NCI-H2107 treated with DMSO at 0.1 percent for 48 hours (cell line): ENCODE results near the gene PMFBP1.
"Not testable (repeated sequence)": the region's sequence is repeated elsewhere in the genome, so short reads cannot be mapped to it uniquely, and the experiment has no call there.

Experiments used
- DNase-seq: peaks from one replicate; lab custom pipeline; 2025; ENCODE audit not compliant: unreplicated experiment; lab: John Stamatoyannopoulos, UW

PMFBP1 gene

DNA sequence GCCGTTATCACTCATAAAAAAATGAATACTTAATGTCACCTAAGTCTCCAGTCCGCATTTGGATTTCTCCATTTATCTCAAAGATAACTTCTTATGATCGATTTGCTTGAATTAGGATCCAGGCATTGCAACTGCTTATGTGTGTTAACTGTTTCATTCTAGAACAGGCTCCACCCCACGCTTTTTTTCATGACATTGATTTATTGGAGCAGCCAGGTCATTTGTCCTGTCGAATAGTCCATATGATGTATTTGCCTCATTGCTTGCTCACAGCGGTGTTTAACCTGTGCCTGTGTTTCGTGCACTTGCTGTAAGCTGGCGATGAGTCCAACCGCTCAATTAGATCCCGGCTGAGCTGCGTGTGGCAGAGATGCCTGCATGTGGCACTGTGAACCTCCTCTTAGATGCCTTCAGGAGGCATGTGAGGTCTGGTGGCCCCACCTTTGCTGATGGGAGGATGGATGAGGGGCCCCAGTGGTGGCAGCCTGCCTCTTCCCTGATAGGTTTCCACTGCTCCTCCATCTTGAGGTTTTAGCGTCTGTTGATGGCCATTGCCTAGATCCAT lies 61.9 kb downstream of the PMFBP1 start:
- DNase-seq: no peak

GRCh38 chr16:72109300-72109699 lies 62.7 kb downstream of the PMFBP1 start:
- DNase-seq: no peak

DNA sequence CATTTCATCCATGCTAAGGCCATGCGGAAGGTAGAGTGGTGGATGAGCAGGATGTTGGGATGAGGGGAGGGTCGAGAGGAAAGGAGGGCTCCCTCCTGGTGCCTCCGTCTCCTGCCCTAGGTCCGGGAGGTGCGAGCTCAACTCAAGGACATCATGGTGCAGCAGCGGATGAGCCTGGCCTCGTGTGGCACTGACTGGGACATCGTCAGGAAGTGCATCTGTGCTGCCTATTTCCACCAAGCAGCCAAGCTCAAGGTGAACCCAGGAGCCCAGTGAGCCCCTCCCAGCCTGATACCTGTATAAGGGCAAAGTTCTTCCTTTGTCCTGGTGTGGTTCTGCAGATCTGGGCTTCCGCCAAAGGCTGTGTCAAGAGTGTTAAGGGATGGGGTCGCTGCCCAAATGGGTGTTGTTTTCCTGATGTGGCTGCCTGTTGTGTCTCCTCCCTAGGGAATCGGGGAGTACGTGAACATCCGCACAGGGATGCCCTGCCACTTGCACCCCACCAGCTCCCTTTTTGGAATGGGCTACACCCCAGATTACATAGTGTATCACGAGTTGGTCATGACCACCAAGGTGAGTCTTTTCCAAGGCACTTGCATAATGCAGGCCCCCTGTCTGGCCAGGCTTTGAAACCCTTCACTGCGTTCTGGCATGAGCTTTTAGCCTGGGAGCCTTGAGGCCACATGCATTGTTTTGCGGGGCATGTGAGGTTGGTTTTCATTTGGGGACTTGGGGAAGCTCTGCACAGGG lies 63.4 kb downstream of the PMFBP1 start:
- no peak for DNase-seq

DNA sequence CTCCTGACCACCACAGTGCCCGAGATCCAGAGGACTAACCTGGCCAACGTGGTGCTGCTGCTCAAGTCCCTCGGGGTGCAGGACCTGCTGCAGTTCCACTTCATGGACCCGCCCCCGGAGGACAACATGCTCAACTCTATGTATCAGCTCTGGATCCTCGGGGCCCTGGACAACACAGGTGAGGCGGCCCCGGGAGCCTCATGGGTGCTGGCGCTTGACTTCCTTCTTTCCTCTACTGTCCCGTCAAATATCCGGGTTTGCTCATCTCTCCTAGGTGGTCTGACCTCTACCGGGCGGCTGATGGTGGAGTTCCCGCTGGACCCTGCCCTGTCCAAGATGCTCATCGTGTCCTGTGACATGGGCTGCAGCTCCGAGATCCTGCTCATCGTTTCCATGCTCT lies 64.6 kb downstream of the PMFBP1 start:
- no peak for DNase-seq

GRCh38 chr16:72105978-72106377 lies 66.0 kb downstream of the PMFBP1 start:
- DNase-seq: no peak

DNA sequence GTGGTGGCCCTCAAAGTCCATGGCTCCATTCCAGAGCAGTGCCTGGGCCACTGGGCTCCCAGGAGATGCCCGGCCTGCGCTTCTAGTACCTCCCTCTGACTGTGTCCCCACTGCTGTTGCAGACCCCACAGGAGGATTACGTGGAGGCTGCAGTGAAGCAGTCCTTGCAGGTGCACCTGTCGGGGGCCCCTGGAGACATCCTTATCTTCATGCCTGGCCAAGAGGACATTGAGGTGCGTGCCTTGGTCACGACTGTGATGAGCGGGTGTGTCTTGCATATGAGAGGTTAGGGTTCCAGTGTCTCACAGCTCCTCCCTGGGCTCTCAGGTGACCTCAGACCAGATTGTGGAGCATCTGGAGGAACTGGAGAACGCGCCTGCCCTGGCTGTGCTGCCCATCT lies 67.0 kb downstream of the PMFBP1 start:
- DNase-seq: no peak

DNA sequence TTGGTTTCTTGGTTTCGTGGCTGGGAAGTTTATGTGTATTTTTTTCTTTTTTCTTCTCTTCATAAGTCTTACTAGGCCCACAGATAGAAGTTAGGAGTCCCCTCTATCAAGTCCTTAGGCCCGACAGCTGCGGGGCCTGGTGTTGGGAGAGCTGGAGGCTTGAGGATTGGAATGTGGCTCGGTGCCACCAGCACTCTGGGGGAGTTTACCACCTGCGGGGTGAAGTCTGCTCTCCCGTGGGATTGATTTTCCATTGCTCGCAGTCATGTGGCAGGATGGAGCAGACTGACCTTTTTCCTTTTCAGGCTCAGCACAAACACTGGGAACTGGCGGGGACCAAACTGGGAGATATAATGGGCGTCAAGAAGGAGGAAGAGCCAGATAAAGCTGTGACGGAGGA lies 70.8 kb downstream of the PMFBP1 start:
- no peak for DNase-seq

DNA sequence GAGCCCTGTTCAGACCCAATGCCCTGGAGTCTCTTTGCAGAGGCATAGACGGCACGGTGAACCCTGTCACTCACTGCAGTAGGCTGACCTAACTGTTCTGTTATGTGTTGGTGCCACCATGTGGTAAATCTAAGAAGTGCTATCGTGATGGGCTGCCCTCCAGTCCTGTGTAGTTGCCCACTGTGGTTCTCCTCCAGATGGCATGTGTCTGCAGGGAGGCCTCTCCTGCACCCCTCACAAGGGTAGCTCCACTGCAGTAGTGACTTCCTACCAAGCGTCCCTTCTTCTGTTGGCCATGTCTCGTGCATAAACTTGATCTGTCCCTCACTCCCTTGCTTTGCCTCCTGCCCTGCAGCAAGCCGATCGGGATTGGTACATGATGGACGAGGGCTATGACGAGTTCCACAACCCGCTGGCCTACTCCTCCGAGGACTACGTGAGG lies 72.6 kb downstream of the PMFBP1 start:
- peak; percentile 27 for DNase-seq

- DNase-seq: no peak
These were observed 73.0 kb downstream of the PMFBP1 start for GRCh38 chr16:72098936-72099335.

GRCh38 chr16:72094266-72094610 lies 77.7 kb downstream of the PMFBP1 start:
- no peak for DNase-seq

DNA sequence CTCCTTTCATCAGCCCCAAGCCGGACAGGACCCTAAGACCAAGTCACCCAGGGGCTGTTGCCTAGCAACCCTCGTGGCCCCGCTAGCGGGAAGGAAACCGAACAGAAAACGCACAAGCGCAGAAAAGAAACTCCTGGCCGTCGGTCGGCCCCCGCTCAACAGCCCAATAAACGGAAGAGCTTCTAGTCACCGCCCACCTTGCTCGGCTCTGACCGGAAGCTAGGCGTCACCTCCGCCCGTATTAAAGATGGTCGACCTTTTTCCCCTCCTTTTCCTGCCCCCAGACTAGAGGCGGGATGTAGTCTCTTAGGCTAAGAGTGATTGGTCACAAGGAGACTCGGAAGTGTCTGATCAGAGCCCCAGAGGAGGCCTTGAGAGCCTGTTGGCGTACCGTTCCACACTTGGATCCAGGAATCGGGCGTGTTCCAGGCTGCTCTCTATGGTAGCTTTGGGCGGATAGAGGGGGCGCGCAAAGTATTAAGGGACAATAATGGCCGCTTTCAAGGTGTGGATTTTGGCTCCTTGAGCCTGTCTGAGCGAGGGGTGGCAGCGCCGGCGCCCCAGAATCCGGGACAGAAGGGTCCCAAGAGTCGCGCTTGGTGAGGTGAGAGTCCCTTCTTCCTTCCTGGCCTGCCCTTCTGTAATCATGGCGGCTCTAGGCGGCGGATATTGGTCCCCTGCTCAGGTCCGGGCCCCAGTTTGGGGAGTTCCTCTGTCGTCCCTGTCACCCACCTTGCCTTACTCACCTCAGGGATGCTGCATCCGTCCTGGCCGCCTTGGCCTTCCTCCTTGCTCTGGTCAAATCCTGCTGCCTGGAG lies 78.3 kb downstream of the PMFBP1 start, which contains the start of the genes DHX38 and TXNL4B:
DHX38 (plus strand) TSS at position 400 of the 818 bp plus-strand sequence. CDS start 2,311 bp downstream, outside the sequence.
TXNL4B (minus strand) TSS at position 173 of the 818 bp plus-strand sequence. CDS start 2,871 bp downstream, outside the sequence.
- DNase-seq: peak; percentile 98

DNA sequence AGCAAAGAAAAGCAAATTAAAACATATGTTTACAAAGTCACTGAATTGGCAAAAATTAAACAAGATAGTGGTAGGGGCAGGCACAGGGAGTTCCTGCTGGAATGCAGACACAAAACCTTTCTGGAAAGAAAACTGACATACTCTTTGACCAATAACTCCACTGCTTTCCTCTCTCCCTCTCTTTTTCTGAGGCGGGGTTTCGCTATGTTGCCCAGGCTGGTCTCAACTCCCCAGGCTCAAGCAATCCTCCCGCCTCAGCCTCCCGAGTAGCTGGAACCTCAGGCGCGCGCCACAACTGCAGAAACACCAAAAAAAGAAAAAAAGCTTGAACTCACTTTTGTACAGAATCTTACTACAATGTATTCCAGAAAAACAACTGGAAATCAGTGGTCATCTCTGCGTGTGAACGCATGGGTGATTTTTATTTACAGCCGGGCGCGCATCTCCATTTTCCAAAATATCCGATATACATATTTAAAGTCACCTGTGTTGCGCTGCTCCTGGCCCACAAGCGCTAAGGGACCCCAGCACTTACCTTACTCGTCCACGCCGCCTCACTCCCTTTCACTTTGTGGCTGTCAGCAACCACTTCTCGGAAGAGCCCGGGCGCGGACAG lies 79.0 kb downstream of the PMFBP1 start:
- DNase-seq: no peak

DNA sequence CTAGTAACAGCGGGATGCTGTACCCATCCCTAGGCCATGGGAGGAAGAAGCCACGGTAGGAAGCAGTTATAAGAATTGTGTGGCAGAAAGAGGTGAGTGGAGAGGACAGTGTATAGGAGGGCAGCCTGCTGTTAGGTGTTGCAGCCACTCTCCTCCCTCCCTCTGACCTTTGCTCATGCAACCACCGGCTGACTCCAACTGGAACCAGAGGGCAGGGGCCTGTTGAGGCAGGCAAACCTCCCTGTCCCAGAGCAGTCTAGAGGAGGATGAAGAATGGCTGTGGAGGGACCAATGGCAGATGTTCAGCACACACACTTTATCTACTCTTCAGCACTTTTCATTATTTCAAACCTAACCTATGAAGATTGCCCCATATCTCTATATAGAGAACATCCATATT lies 80.7 kb downstream of the PMFBP1 start:
- DNase-seq: no peak

DNA sequence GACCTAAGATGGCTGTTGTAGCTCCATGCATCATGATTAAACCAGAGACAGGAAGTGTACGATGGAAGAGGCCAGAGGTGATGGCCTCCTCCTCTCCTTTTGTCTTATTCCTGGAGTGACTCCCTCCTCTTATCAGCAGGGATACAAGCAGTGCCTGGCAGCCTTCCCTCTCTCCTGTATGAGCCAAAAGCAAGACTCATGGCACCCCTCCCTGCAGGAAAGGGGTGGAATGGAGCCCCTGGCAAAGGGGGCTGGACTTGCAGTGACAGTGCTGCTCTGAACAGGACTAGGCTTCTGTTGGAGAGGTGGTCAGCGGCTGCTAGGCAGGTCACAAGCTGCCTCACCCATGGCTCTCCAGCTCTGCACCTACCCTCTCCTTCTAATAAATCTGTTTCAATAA lies 87.0 kb downstream of the PMFBP1 start:
- DNase-seq: no peak

- no peak for DNase-seq
These were observed 87.5 kb downstream of the PMFBP1 start for GRCh38 chr16:72084445-72084844.

GRCh38 chr16:72083778-72084404 lies 88.1 kb downstream of the PMFBP1 start:
- DNase-seq: no peak

DNA sequence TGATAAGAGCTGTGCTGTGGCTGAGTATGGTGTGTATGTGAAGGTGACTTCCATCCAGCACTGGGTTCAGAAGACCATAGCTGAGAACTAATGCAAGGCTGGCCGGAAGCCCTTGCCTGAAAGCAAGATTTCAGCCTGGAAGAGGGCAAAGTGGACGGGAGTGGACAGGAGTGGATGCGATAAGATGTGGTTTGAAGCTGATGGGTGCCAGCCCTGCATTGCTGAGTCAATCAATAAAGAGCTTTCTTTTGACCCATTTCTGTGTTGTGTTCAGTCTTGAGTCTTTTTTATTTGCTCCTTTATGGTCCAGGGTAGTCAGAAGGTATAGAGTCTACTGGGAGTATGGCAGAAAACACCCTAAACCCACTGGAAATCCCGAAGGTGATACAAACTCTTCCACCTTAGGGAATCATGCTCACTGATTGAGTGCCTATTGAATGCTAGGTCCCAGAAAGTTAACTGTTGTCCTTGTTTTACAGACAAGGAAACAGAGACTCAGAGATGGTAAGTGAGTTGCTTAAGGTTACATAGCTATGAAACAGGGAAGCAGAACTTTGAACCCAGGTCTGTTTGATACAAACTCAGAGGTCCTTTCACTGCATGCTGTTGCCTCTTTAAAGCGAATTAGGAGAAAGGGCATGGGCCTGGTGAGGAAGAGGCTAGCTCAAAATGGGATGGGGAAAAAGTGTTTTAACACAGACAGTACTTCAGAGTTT lies 94.8 kb downstream of the PMFBP1 start:
- not testable (repeated sequence) for DNase-seq

DNA sequence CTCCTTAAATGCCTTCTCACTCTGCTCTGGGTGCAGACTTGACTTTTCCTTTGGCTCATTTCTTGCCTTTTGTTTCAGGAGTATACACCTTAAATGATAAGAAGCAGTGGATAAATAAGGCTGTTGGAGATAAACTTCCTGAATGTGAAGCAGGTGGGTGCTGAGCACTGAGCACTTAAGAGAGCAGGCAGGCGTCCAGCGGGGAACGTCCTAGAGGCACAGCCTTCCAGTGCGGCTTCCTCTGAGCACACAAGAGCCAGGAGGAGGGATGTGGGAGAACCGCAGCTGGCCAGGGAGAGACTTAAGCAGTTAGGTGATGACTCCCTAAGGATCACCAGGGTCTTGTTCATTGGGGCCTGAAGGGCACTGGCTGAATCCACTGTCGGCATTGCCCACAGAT lies 96.9 kb downstream of the PMFBP1 start:
- not testable (repeated sequence) for DNase-seq

DNA sequence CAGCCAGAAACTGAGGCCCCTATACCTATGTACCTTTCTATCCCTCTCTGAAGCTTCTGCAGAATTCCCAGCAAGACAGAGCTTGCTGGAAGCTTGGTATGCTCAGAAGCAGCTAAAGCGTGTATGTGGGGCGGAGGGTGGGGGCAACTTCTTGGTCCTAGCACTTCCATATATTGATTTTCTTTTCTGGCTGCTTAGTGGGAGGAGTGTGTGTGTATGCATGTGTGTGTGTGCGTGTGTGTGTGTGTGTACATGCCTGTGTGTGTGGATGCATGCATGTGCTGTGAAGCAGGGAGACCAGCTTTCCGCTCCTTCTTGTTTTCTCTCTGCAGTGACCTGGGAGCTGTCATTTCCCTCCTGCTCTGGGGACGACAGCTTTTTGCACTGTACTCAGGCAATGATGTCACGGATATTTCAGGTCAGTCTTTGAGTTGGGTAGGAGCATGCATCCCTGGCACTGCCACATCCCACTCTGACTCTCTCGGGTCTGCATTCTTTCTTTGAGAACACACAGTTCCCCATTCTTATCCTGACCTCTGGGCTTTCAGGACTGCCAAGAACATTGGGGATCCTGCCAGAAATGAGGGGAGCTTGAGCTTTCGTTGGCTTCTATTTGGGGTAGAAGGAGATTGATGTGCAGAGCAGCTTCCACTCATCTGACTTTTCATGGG lies 98.3 kb downstream of the PMFBP1 start:
- DNase-seq: no peak
